Gastrocnemius medialis (tissue), 4 donors: Measurements from ENCODE around the gene MRPL40. TPM values are rescaled to one million over a fixed set of nuclear protein-coding genes. Genes with fewer than 3 reads are reported as not detected.

Experiments used
- ATAC-seq, 2 donors: fragments of 150-250 bp; one replicate each; pipeline ENCODE4 v1.9.1; 2016
- DNase-seq, 2 donors: peaks; one replicate each; pipeline ENCODE4 v3.0.0-alpha.2; 2019
- H3K27ac ChIP-seq, 4 donors: fragments of 200-600 bp; sonication (generic); 1 replicate in 1 of 4; 2 replicates in 3 of 4; pipeline ENCODE4 v1.5.1; 2016 to 2018; ENCODE audit warnings: mild to moderate bottlenecking in 2 of 4, moderate library complexity in 1 of 4
- H3K27me3 ChIP-seq, 3 donors: fragments of 200-600 bp; sonication (generic) in 2 of 3; 1 replicate in 1 of 3; 2 replicates in 2 of 3; pipeline versions ENCODE4 v1.5.1 to v1.6.0; 2016 to 2019; ENCODE audit warnings: mild to moderate bottlenecking in 1 of 3, moderate library complexity in 1 of 3
- H3K36me3 ChIP-seq, 2 donors: fragments of 200-600 bp; sonication (generic) in 1 of 2; one replicate each; pipeline ENCODE4 v1.5.1; 2017 to 2018
- H3K4me1 ChIP-seq, 2 donors: fragments of 200-600 bp; sonication (generic) in 1 of 2; one replicate each; pipeline ENCODE4 v1.5.1; 2016 to 2017; ENCODE audit warnings: mild to moderate bottlenecking in 2 of 2
- H3K4me3 ChIP-seq, 4 donors: fragments of 200-600 bp; sonication (generic) in 3 of 4; 1 replicate in 1 of 4; 2 replicates in 3 of 4; pipeline ENCODE4 v1.5.1; 2016 to 2019; ENCODE audit warnings: mild to moderate bottlenecking in 2 of 4
- H3K9me3 ChIP-seq, 3 donors: fragments of 200-600 bp; sonication (generic) in 2 of 3; 1 replicate in 1 of 3; 2 replicates in 2 of 3; pipeline ENCODE4 v1.5.1; 2016 to 2019
- CTCF ChIP-seq, 5 experiments: fragments of 450-650 bp in 3 of 5; fragments of 200-600 bp in 2 of 5; sonication (generic) in 2 of 5; IDR thresholded peaks in 4 of 5; conservative IDR thresholded peaks in 1 of 5; 1 replicate in 4 of 5; 2 replicates in 1 of 5; pipeline ENCODE4 v1.5.1; 2016 to 2019; ENCODE audit warnings: antibody characterized with exemption in 5 of 5, mild to moderate bottlenecking in 3 of 5, moderate library complexity in 3 of 5
- POLR2A ChIP-seq, 2 donors: fragments of 450-650 bp; IDR thresholded peaks; one replicate each; pipeline ENCODE4 v1.6.1; 2017; ENCODE audit warnings: antibody characterized with exemption in 2 of 2, mild to moderate bottlenecking in 2 of 2, moderate library complexity in 2 of 2
- in situ Hi-C, 4 donors: fragments of 200-750 bp; cut with MboI; loops; one replicate each; pipeline versions ENCODE4 v1.15.0 to v1.8.0; 2017; ENCODE audit warnings: low sequenced_read_pairs in 4 of 4
- intact Hi-C: fragments of 100-400 bp; cut with DNase I; formaldehyde crosslinking; loops from one replicate; pipeline ENCODE4 v1.15.1; 2023; ENCODE audit warnings: low total_unique reads
- total RNA-seq, 4 donors: library from RNA; depleted of rRNA; stranded (reverse); fragments of >200 nt; gene quantifications; one replicate each; pipeline versions ENCODE4 v1.1.0 to v1.2.3, GENCODE V29; 2016

The MRPL40 gene
- total RNA-seq, result 10 to 100 TPM; 53.8 to 75.1 (median 61.5) TPM

DNA sequence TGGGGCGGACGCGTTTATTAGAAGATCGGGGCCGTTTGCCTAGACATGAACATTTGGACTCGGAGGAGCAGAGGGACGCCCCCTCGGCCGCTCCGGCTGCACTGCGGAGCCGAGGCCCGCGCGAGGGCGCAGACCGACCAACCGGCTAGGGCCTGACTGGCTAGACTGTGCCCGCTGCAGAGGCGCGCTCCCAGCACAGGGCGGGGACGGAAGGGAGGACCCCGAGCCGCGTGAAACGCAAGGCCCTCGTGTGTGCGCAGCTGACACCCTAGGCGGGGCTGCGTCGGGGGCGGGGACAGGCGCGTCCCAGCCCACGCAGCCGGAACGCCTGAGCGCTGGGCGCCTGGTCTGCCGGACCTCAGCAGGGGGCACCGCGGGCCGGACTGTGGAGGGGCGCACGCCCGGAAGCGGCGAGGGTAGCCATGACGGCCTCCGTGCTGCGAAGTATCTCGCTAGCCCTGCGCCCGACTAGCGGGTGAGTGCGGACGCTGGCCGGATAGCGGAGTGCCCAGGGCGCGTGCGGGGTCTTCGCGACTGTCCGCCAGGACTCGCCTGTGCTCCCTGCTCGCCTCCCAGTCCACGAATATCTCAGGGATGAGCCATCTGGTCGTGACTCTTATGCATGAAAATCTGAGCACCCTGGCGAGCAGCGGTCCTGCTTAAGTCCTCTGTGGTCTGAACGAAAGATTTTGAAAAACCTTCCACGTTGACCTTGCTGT, at the start of gene MRPL40:
Gene MRPL40 (plus strand): TSS at position 413 of the 719 bp plus-strand sequence. CDS start 10 bp downstream, at position 423.
- in situ Hi-C loops (no loop called here), intact Hi-C loops (loop anchor here (1.0 to 5.0 kb wide), 6 partner anchors 15 to 310 kb away; partner anchors contain the start of genes C22orf39, CDC45, DGCR2 and SLC25A1)
- H3K9me3 ChIP-seq, result no peaks in the 10 kb centered on the region
- H3K27ac ChIP-seq, result peak within 1 kb of the TSS; percentile 91 to 100 (median 100)
- ATAC-seq, result peak; percentile 77 to 79
- H3K27me3 ChIP-seq, result no peaks in the 10 kb centered on the region
- peak; percentile 93 for DNase-seq
- H3K4me1 ChIP-seq, result peaks cover 31 to 37% of the 10 kb centered on the region in 2 donors
- TF ChIP-seq CTCF (IDR thresholded peaks at IDR 0.05 in 4 of 5, conservative IDR thresholded peaks at IDR 0.05 in 1 of 5) (peak in 1 of 5 experiments; percentile 21), POLR2A (IDR thresholded peaks at IDR 0.05) (peak; percentile 91 to 95)
- H3K4me3 ChIP-seq, result peak within 1 kb of the TSS; percentile 75 to 96 (median 88)
- H3K36me3 ChIP-seq, result peaks cover 0 to 26% of the 10 kb centered on the region in 2 donors

DNA sequence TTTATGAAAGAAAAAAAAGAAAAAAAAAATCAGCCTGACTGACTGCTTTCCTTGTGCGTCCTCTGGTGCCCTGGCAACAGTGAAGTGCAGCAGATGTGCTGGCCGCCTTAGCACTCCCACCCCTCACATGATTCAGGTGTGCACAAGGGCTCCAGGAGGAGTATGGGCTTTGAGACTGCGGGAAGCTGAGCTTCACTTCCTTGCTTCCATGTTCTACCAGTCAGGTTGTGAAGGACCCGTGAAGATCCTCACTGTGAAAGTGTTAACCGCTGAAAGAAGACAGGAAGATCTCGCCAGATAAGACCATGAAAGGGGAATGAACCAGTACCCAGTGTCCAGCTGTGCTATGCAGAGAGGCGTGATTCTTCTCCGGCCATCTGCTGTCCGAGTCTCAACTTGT, 49.1 kb upstream of the MRPL40 start:
- in situ Hi-C loops (loop anchor here in 1 of 4 donors (25.0 kb wide), 2 partner anchors 171 to 254 kb away; no protein-coding TSS in a partner anchor), intact Hi-C loops (no loop called here)

DNA sequence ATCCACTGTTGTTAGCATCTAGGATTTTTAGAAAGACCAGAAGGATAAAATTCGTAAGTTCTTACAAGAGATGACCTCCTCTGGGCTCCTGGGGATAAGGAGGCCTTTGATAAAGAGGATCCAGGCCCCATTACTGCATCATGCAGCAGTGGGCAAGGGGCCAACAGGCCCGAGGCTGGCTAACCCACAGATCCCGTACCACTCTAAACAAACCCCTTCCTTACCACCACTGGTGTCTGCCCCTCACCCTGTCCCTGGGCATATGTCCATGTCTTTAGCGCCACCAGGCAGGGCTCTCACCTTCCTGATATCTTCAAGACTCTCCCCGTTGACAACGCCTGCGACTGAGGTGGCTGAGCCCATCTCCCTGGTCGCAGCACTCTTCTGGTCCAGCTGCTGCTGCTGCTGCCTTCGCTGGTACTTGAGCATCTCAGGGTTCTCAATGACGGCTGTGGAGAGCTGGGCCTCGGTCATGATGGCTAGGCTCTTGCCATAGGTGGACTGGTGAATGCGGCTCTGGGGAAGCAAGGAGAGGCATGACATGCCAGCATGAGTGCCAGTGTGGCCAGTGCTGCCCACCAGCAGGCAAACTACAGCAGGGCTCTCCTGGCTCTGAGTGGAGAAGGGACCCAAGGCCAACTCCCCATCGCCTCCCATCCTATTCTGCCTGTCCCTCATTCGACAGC, 47.0 kb upstream of the MRPL40 start:
- Histone ChIP-seq H3K36me3 (peaks cover 8 to 87% of the 10 kb centered on the region in 2 donors), H3K27me3 (no peaks in the 10 kb centered on the region), H3K4me3 (no peak overlapping the region), H3K4me1 (peaks cover 5 to 7% of the 10 kb centered on the region in 2 donors), H3K9me3 (no peaks in the 10 kb centered on the region), H3K27ac (no peak overlapping the region)
- in situ Hi-C loops, result loop anchor here in 1 of 4 donors (25.0 kb wide), 2 partner anchors 173 to 252 kb away; no protein-coding TSS in a partner anchor
- no peak for TF ChIP-seq POLR2A (IDR thresholded peaks at IDR 0.05)
- TF ChIP-seq CTCF (IDR thresholded peaks at IDR 0.05 in 4 of 5, conservative IDR thresholded peaks at IDR 0.05 in 1 of 5), result no peak
- DNase-seq (no peak), ATAC-seq (no peak)
- intact Hi-C loops, result no loop called here

More for the DNA sequence above, 49.1 kb upstream of the MRPL40 start:
- H3K27ac ChIP-seq, result no peak overlapping the region
- peaks cover 7 to 77% of the 10 kb centered on the region in 2 donors for H3K36me3 ChIP-seq
- ATAC-seq, result no peak
- no peak for TF ChIP-seq CTCF (IDR thresholded peaks at IDR 0.05 in 4 of 5, conservative IDR thresholded peaks at IDR 0.05 in 1 of 5)
- no peak for TF ChIP-seq POLR2A (IDR thresholded peaks at IDR 0.05)
- H3K9me3 ChIP-seq, result no peaks in the 10 kb centered on the region
- no peaks in the 10 kb centered on the region for H3K4me1 ChIP-seq
- DNase-seq, result no peak
- H3K27me3 ChIP-seq, result no peaks in the 10 kb centered on the region
- no peak overlapping the region for H3K4me3 ChIP-seq

GRCh38 chr22:19386248-19386647, 46.1 kb upstream of the MRPL40 start:
- Histone ChIP-seq H3K27ac (no peak overlapping the region), H3K4me1 (peaks cover 5 to 12% of the 10 kb centered on the region in 2 donors), H3K27me3 (no peaks in the 10 kb centered on the region), H3K36me3 (peaks cover 8 to 87% of the 10 kb centered on the region in 2 donors), H3K9me3 (no peaks in the 10 kb centered on the region), H3K4me3 (no peak overlapping the region)
- TF ChIP-seq CTCF (IDR thresholded peaks at IDR 0.05 in 4 of 5, conservative IDR thresholded peaks at IDR 0.05 in 1 of 5), result no peak
- no peak for TF ChIP-seq POLR2A (IDR thresholded peaks at IDR 0.05)
- intact Hi-C loops (no loop called here), in situ Hi-C loops (loop anchor here in 1 of 4 donors (25.0 kb wide), 2 partner anchors 174 to 251 kb away; no protein-coding TSS in a partner anchor)
- DNase-seq (no peak), ATAC-seq (no peak)
